ENCODE data around the gene HOPX. TPM values are rescaled to one million over a fixed set of nuclear protein-coding genes. Genes with fewer than 3 reads are reported as not detected.
"Not testable (repeated sequence)": the region's sequence is repeated elsewhere in the genome, so short reads cannot be mapped to it uniquely, and the experiment has no call there.

Gene HOPX
- total RNA-seq, 1 experiment from 2014 or later, result 5.6 TPM

- no peak for DNase-seq (ENCODE audit: low read depth)
These were observed 7.1 kb upstream of the HOPX start for GRCh38 chr4:56688094-56688647.

- DNase-seq (ENCODE audit: low read depth), result no peak
These were observed 5.6 kb upstream of the HOPX start for GRCh38 chr4:56686537-56687231.

DNA sequence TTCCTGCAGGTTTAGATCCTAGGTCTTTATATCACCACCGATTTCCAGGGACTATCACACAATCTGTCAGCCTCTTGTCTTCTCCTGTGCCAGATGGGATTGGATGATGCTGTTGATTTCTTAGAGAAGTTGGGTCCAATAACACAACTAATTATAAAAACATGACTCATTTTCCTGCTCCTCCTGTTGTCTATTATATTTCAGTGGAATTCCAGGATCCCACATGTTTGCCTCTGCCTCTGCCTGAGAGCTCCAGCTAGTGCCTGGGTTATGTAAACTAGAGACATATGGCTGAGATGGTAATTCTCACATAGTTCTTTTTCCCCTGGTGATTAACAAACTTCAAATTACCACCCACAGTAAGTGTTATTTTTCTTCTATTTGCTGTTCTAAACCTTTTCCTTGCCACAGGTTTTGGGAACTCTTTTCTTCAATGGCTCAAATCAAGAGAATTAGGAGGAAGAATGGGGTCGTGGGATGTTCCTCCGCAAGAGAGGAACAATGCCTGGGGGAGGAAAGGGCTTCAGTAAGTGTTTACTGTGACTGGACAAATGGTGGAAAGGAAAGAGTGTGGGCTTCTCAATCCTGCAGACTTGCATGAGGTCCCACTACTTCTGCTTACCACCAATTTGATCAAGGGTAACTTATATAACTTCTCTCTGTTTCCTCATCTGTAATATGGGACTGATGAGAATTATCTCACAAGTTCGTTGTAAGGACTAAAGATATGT, 3.4 kb upstream of the HOPX start:
- DNase-seq (ENCODE audit: low read depth), result no peak

DNA sequence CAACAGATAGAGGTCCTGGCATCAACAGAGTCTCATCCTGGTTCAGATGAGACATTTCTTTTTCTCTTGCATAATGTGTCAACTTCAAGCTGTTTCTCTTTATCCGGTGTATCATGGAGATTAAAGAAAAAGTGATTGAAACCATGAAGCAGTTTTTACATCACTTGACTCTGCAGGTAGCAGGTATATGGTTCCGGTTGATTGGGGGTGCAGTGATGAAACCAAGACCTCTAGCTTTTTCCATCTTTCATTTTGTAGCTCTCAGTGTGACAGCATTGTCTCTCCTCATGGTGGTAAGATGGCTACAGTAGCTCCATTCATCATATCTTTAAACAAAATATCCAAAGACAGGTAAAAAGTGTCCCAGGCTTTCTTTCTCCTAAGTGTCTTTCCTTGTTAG, 2.4 kb upstream of the HOPX start:
- DNase-seq (ENCODE audit: low read depth), result no peak

DNA sequence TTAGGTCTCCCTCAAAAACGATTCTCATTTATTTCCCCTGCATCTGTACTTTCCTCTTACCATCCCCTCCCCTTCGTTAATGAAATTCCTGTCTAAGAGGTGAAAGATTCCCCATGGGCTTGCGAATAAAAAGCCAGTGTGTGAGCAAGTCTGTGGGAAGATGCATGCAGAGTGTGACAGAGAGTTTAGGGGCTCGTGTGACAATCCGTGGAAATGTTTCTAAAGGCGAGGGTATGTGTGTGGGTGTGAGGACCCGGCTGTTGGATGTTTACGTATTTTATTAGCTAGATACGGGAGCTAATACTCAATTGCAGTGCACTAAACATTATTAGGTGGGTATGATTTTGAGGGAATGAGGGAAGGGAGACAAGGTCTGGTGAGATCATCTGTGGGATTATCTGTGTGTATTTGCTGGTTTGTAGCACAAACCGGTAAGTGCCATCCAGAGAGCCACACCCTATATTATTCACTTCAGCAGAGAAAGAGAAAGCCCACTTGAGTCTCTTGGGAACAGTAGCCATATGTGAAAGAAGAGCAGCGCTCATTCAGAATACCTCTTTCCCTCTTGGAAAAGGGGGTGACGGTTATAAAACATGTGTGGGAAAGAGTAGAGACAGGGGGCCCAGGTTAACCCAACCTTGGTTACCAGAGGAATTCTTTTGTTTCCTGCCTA, 893 bp upstream of the HOPX start:
- DNase-seq (ENCODE audit: low read depth), result no peak

DNA sequence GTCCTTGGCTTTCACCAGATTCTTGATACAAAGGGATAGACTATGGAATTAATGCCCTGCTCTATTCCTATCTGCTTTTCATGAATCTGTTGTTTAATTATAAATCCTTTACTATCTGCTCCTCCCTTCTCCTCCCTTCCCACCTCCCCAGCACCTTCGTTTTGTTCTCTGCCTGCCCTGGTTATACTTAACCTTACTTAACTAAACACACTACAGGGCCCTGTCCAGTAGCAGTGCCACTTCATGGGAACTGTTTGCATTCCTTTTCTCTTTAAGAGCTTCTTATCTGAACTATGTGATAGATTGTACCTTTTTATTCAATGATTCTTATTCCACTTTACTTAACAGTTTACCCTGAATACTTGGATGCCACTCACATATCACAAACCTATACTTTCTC, 830 bp downstream of the HOPX start:
- DNase-seq (ENCODE audit: low read depth), result no peak

DNA sequence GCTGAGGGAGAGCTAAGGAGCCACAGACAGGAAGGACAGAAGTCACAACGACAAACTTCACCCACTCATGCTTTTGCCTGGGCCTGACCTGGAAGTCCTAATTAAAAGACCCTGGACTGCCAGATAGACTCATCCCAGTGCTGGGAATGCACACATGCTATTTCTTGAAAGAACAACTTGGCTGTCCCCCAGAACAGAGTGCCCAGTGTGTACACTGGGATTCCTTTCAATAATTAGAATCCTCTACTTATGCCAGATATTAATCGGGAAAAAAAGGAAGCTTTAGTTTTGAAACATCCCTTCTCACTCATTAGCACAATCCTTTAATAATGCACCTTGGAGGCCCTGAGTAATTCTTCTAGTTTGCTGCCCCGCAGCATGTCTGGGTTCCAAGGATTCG, 3.4 kb downstream of the HOPX start:
- no peak for DNase-seq (ENCODE audit: low read depth)

DNA sequence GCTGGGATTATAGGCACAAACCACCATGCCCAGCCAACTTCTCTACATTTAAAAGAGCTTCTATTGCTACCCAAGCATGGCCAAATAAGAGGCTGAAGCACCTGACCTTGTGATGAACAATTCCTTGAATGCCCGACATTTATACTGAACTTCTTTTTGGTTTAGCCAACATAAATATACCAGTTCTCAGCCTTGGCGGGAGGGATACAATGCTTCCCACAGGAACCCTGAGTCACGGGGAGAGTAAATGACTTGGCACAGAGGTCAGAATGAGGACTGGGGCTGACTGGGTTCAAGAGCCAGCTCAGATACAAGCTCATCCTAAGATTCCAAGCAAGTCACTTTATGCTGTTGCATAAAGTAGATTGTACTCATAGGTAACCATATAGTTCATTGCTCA, 6.1 kb downstream of the HOPX start:
- DNase-seq (ENCODE audit: low read depth), result peak; percentile 78

GRCh38 chr4:56671860-56672259, 9.2 kb downstream of the HOPX start:
- no peak for DNase-seq (ENCODE audit: low read depth)

DNA sequence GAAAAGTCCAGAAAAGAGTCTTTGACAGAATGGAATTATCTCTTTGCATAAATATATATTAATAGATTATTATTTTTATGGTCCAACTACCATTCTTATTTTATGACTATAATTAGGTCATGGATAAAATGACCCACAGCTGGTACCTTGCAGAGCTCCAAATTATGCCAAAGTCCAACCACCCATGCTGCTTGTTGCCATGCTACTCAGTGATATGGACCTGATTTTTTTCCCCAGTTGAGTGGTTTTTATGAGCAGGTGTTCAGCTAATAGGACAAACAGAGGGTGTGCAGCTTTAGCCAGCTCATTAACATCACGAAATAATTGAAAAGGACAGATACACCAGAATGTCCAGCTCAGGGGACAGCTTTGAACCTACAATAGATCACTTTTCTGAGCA, 9.7 kb downstream of the HOPX start:
- DNase-seq (ENCODE audit: low read depth), result no peak

DNA sequence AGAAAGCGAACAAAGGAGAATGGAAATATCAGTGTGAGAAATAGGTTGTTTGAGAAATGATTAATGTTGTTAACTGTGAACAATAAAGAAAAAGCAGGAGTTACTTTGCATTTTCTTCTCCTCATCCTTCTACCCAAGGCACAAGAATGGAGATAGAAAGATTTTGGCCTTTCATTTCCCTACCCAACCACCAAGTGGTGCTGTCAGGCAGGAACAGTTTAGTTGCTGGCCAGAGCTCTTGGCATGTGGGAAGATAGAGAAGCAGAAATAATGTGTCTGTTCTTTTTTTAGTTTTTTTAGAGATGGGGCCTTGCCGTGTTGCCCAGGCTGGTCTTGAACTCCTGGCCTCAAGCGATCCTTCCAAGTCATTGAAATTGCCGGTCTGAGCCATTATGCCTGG, 12.8 kb downstream of the HOPX start:
- DNase-seq (ENCODE audit: low read depth), result no peak

DNA sequence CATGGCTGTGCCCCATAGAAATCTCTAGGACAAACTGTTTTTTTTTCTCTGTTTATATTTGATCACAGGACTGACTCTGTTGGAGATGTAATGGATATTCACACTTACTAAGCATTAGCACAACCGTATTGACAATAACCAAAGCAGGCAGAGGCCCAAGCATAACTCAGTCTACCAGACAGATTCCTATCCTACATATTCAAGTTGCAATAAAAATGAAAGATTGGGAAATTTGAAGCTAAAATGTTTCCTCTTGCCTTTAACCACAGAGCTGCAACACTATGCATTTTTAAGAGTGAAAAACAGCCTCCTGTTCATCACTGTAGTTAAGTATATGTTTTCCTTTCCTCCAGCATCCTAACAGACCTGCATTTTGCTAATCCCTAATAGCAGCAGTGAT, 13.7 kb downstream of the HOPX start:
- DNase-seq (ENCODE audit: low read depth), result not testable (repeated sequence)

DNA sequence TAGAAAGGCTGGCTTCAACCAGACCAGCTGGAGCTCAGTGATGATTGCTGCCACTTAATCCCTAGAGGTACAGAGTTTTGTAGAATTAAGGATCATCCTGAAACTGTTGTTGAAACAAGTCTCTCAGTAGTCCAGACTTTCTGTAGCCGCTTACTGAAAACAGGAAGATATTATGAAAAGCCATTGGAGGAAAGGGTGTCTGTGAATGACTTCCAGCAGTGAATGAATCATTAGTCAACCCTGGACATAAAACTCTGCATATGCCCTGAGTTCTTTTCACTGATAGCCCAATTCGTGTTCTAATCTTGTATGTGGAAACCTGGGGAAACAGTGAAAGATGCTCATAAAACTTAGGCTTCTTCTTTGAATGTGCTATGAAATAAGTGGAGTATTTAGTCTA, 14.8 kb downstream of the HOPX start:
- no peak for DNase-seq (ENCODE audit: low read depth)

DNA sequence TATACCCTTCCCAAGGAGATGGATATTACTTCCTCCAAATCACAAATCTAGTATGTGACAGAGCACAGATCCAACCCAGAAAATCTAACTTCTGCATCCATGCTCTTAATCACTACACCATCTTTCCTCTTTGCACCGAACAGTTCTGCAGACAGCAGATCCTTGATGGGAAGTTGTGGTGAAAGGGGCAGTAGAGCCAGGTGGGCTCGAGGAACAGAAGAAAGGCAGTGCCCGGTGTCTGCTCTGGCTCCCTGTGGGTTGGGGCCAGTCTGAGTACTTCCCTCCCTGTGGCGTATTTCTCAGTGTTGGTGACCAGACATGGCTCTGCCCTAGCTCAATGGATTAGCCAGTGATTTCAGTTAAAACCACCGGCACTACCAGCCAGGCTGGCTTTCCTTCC, 15.3 kb downstream of the HOPX start:
- DNase-seq (ENCODE audit: low read depth), result no peak

GRCh38 chr4:56662782-56663468, 18.2 kb downstream of the HOPX start:
- no peak for DNase-seq (ENCODE audit: low read depth)

DNA sequence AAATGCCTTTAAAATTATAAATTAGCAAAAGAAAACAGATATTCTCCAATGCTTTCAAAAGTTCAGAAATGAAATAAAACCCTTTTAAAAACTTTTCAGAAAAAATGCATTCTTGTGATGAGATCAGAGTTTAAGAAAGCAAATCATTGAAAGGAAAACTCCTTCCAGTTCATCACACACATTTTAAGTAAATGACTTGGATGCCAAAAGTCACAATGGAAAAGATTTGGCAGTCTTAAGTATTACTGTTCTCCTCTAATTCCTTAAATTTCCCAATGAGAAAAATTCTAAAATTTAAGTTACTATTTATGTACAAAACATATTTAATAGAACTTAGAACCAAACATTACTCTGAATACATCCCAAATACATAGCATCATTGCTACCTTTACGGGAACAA, 21.1 kb downstream of the HOPX start:
- DNase-seq (ENCODE audit: low read depth), result no peak

DNA sequence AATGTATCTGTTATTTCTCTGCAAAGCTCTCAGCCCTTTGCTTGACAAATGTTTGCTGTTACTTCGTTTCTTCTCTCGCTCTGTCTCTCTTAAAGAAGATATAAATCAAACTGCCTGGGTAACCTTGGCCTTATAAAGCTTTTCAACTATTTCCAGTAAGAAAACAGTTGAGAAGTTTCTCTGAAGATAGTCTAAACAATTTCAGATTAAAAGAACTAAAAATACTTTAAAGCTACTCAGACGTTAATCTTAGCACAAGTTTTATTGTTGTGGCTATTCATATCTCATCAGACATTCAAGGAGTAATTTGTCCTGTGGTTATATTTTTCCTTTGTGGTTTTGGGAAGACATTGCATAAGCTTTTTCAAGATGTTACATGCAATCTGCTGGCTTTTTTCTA, 22.6 kb downstream of the HOPX start:
- peak; percentile 79 for DNase-seq (ENCODE audit: low read depth)

GRCh38 chr4:56657818-56658217, 23.3 kb downstream of the HOPX start:
- no peak for DNase-seq (ENCODE audit: low read depth)

DNA sequence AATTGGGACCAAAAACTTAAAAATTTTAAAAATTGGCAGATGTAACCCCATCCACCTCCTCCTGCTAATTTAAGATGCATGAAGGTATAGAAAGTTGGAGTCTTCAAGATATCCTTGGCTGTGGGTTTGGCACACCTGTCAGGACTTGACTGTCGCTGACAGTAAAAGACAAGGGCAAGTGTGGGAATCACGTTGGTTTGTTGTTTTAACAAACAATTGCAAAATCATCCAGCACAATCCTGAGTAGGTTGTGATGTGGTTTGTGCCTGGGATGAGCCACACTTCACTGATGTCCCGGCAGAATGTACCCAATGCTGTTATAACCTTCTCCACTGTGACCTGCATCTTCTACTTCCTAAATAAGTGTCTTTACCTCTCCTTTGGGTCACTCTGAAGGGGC, 24.0 kb downstream of the HOPX start:
- DNase-seq (ENCODE audit: low read depth), result no peak

GRCh38 chr4:56656346-56656643, 24.8 kb downstream of the HOPX start:
- DNase-seq (ENCODE audit: low read depth), result no peak

DNA sequence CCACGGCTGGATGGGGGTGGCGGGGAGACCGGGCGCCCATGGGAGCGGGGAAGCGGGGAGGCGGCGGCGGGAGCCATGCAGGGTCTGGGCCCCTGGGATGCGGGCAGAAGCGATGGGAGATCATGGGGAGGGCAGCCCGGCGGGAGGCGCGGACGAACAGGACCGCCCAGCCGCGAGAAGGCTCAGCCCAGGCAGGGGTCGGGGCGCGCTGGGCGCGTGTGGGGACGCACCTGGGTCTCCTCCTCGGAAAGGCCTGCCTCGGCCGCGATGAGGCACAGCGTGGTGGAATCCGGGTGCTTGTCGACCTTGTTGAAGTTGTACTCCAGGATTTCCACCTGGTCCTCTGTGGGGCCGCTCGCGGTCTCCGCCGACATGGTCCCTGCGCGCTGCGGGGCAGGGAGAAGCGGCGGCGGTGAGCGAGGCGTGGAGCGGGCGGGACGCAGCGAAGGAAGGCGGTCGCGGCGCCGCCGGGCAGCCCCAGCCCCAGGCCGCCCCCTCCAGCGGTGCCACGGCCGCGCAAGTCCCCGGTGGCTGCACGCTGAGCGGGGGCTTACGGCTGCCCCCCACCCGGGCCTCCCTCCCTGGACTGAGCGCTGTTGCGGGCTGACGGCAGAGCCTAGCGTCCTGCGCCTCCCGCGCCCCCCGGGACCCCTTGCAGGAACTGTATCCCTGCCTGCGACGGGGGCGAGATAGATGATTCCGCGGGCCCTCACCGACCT, 25.3 kb downstream of the HOPX start:
- no peak for DNase-seq (ENCODE audit: low read depth)

DNA sequence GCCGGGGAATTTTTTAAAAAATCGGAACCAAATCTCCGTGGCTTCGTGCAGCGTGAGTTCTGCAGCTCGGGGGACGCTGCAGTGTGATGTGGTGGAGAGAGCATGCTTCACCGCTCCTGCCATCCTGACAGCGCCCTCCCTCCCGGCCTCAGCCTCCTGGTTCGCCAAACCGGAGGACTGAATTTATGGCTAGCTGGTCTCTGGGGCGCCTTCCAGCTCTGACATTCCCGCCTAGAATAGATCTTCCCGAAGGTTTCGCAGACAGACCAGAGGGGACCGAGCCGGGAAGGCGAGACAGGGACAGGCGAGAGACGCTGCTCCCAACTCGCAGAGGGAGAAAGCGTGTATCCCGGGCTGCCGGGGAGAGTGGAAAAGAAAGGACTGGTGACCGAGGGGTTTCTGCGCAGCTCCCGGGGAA, 25.9 kb downstream of the HOPX start:
- peak; percentile 48 for DNase-seq (ENCODE audit: low read depth)

Measured in M059J (cell line).